ENCODE measurements around the gene SIGLEC11. TPM values are rescaled to one million over a fixed set of nuclear protein-coding genes. Genes with fewer than 3 reads are reported as not detected.

SIGLEC11 gene
- total RNA-seq, 2 donors from 2014 or later = not detected

- H3K9ac ChIP-seq (ENCODE audit: extremely low read depth, low read length, poor library complexity, severe bottlenecking) = no peak overlapping the region
- no peak for TF ChIP-seq CTCF (conservative IDR thresholded peaks at IDR 0.05)
- Mint-ChIP-seq H3K4me3 (no peak overlapping the region), H3K27ac (no peak overlapping the region), H3K36me3 (ENCODE audit: low read depth) (peaks cover 1% of the 10 kb centered on the region), H3K27me3 (ENCODE audit: insufficient read depth) (peaks cover 2% of the 10 kb centered on the region), H3K4me1 (no peaks in the 10 kb centered on the region), H3K9me3 (no peaks in the 10 kb centered on the region)
- H3K4me3 ChIP-seq (ENCODE audit: low read length) = no peak overlapping the region
- no peak for DNase-seq
- H3K27me3 ChIP-seq (ENCODE audit: control insufficient read depth, insufficient read depth, low read length, poor library complexity, severe bottlenecking) = no peaks in the 10 kb centered on the region
- WGBS, 2 experiments (ENCODE audit: insufficient coverage in 1 of 2, insufficient read length in 1 of 2) = 62 to 83% methylated on average over 3 to 4 of the region's 4 CpGs
- H3K4me1 ChIP-seq (ENCODE audit: control insufficient read depth, insufficient read depth, low read length) = no peaks in the 10 kb centered on the region
- no peaks in the 10 kb centered on the region for H3K36me3 ChIP-seq (ENCODE audit: control insufficient read depth, insufficient read depth, low read length)
- no peaks in the 10 kb centered on the region for H3K9me3 ChIP-seq (ENCODE audit: control insufficient read depth, low read length)
- no peak overlapping the region for H3K27ac ChIP-seq (ENCODE audit: low read depth, low read length)
These were observed 22.3 kb downstream of the SIGLEC11 start for GRCh38 chr19:49938662-49939061.

GRCh38 chr19:49937750-49938381, 23.1 kb downstream of the SIGLEC11 start:
- TF ChIP-seq CTCF (conservative IDR thresholded peaks at IDR 0.05) = peak; percentile 97
- H3K9ac ChIP-seq (ENCODE audit: extremely low read depth, low read length, poor library complexity, severe bottlenecking) = no peak overlapping the region
- Mint-ChIP-seq H3K9me3 (no peaks in the 10 kb centered on the region), H3K27ac (no peak overlapping the region), H3K4me3 (no peak overlapping the region), H3K36me3 (ENCODE audit: low read depth) (peaks cover 7% of the 10 kb centered on the region), H3K27me3 (ENCODE audit: insufficient read depth) (peaks cover 2% of the 10 kb centered on the region), H3K4me1 (no peaks in the 10 kb centered on the region)
- WGBS, 2 experiments (ENCODE audit: insufficient coverage in 1 of 2, insufficient read length in 1 of 2) = 29 to 33% methylated on average over 18 to 35 of the region's 35 CpGs
- peak; percentile 95 for DNase-seq
- H3K4me1 ChIP-seq (ENCODE audit: control insufficient read depth, insufficient read depth, low read length) = no peaks in the 10 kb centered on the region
- no peak overlapping the region for H3K27ac ChIP-seq (ENCODE audit: low read depth, low read length)
- H3K9me3 ChIP-seq (ENCODE audit: control insufficient read depth, low read length) = no peaks in the 10 kb centered on the region
- H3K27me3 ChIP-seq (ENCODE audit: control insufficient read depth, insufficient read depth, low read length, poor library complexity, severe bottlenecking) = no peaks in the 10 kb centered on the region
- H3K36me3 ChIP-seq (ENCODE audit: control insufficient read depth, insufficient read depth, low read length) = no peaks in the 10 kb centered on the region
- no peak overlapping the region for H3K4me3 ChIP-seq (ENCODE audit: low read length)

GRCh38 chr19:49936549-49936948, 24.4 kb downstream of the SIGLEC11 start:
- no peak overlapping the region for H3K4me3 Mint-ChIP-seq
- no peaks in the 10 kb centered on the region for H3K27me3 ChIP-seq (ENCODE audit: control insufficient read depth, insufficient read depth, low read length, poor library complexity, severe bottlenecking)
- 84 to 86% methylated on average over 3 to 5 of the region's 5 CpGs for WGBS, 2 experiments (ENCODE audit: insufficient coverage in 1 of 2, insufficient read length in 1 of 2)
- no peaks in the 10 kb centered on the region for H3K4me1 ChIP-seq (ENCODE audit: control insufficient read depth, insufficient read depth, low read length)
- DNase-seq = no peak
- no peak overlapping the region for H3K27ac ChIP-seq (ENCODE audit: low read depth, low read length)
- H3K9ac ChIP-seq (ENCODE audit: extremely low read depth, low read length, poor library complexity, severe bottlenecking) = no peak overlapping the region
- no peaks in the 10 kb centered on the region for H3K9me3 Mint-ChIP-seq
- peaks cover 2% of the 10 kb centered on the region for H3K27me3 Mint-ChIP-seq (ENCODE audit: insufficient read depth)
- H3K4me3 ChIP-seq (ENCODE audit: low read length) = no peak overlapping the region
- H3K27ac Mint-ChIP-seq = no peak overlapping the region
- no peaks in the 10 kb centered on the region for H3K9me3 ChIP-seq (ENCODE audit: control insufficient read depth, low read length)
- TF ChIP-seq CTCF (conservative IDR thresholded peaks at IDR 0.05) = no peak
- peaks cover 6% of the 10 kb centered on the region for H3K36me3 ChIP-seq (ENCODE audit: control insufficient read depth, insufficient read depth, low read length)
- H3K4me1 Mint-ChIP-seq = no peaks in the 10 kb centered on the region
- peaks cover 14% of the 10 kb centered on the region for H3K36me3 Mint-ChIP-seq (ENCODE audit: low read depth)
